WTC11 (cell line): ENCODE measurements around the gene PQBP1. TPM values are rescaled to one million over a fixed set of nuclear protein-coding genes. Genes with fewer than 3 reads are reported as not detected.

ENCODE experiments used
- ATAC-seq: fragments of 200-7000 bp; cut with Tn5 transposase; 2 replicates; pipeline ENCODE4 v1.10.0; 2021; ENCODE audit warnings: mild to moderate bottlenecking, moderate library complexity
- CTCF ChIA-PET: fragments of 300-600 bp; sonication (Branson Sonifier 250); formaldehyde crosslinking; loops from one replicate; lab custom pipeline; 2021; ENCODE audit warnings: antibody characterized with exemption; lab: Charles Lee
- POLR2A ChIA-PET: fragments of 350-600 bp; sonication (Branson Sonifier 250); formaldehyde crosslinking; loops from one replicate; lab custom pipeline; 2021; ENCODE audit warnings: antibody characterized with exemption; lab: Charles Lee
- DNase-seq: peaks from one replicate; pipeline ENCODE4 v3.0.0; 2021; ENCODE audit warnings: low spot score
- H3K27ac Mint-ChIP-seq: 2 replicates; pipeline ENCODE4 v1.8.0; 2021; ENCODE audit warnings: mixed read lengths
- H3K27me3 Mint-ChIP-seq: 2 replicates; pipeline ENCODE4 v1.8.0; 2021; ENCODE audit warnings: low read depth, mild to moderate bottlenecking, moderate library complexity, mixed read lengths
- H3K36me3 Mint-ChIP-seq: 2 replicates; pipeline ENCODE4 v1.8.0; 2021; ENCODE audit warnings: mixed read lengths
- H3K4me1 Mint-ChIP-seq: 2 replicates; pipeline ENCODE4 v1.8.0; 2022; ENCODE audit warnings: mixed read lengths
- H3K4me3 Mint-ChIP-seq: 2 replicates; pipeline ENCODE4 v1.8.0; 2021; ENCODE audit warnings: mild to moderate bottlenecking, moderate library complexity, mixed read lengths
- H3K9me3 Mint-ChIP-seq: 2 replicates; pipeline ENCODE4 v1.8.0; 2021; ENCODE audit warnings: mixed read lengths
- ATF6 ChIP-seq: sonication (generic); formaldehyde crosslinking; IDR thresholded peaks from 2 replicates; pipeline ENCODE4 v1.8.1; 2023; ENCODE audit warnings: mild to moderate bottlenecking, missing genetic modification reagents
- CREB1 ChIP-seq: sonication (generic); formaldehyde crosslinking; IDR thresholded peaks from 2 replicates; pipeline ENCODE4 v1.8.0; 2023; ENCODE audit warnings: mild to moderate bottlenecking, missing genetic modification reagents
- ELF4 ChIP-seq: sonication (generic); formaldehyde crosslinking; IDR thresholded peaks from 2 replicates; pipeline ENCODE4 v1.8.1; 2022; ENCODE audit warnings: low read depth, mild to moderate bottlenecking, moderate library complexity, missing genetic modification reagents
- GABPB1 ChIP-seq: sonication (generic); formaldehyde crosslinking; IDR thresholded peaks from 2 replicates; pipeline ENCODE4 v1.8.1; 2023; ENCODE audit warnings: mild to moderate bottlenecking, missing genetic modification reagents
- JUN ChIP-seq: sonication (generic); formaldehyde crosslinking; IDR thresholded peaks from 2 replicates; pipeline ENCODE4 v1.8.0; 2023; ENCODE audit warnings: mild to moderate bottlenecking, missing genetic modification reagents
- MXD4 ChIP-seq: fragments of 250-450 bp; sonication (Bioruptor Pico); IDR thresholded peaks from 2 replicates; pipeline ENCODE4 v1.8.0; 2021; ENCODE audit warnings: mild to moderate bottlenecking, moderate library complexity, borderline replicate concordance
- PREB ChIP-seq: sonication (generic); formaldehyde crosslinking; IDR thresholded peaks from 2 replicates; pipeline ENCODE4 v1.8.1; 2022; ENCODE audit warnings: mild to moderate bottlenecking, missing genetic modification reagents, moderate library complexity, borderline replicate concordance
- PRRX2 ChIP-seq: fragments of 250-450 bp; sonication (Bioruptor Pico); IDR thresholded peaks from 2 replicates; pipeline ENCODE4 v1.8.0; 2021; ENCODE audit warnings: mild to moderate bottlenecking
- RORB ChIP-seq: fragments of 250-450 bp; sonication (Bioruptor Pico); IDR thresholded peaks from 2 replicates; pipeline ENCODE4 v1.9.0; 2021; ENCODE audit warnings: mild to moderate bottlenecking
- SMAD4 ChIP-seq: sonication (generic); formaldehyde crosslinking; IDR thresholded peaks from 2 replicates; pipeline ENCODE4 v1.8.0; 2022; ENCODE audit warnings: mild to moderate bottlenecking, missing genetic modification reagents
- SOX15 ChIP-seq: fragments of 250-450 bp; sonication (Bioruptor Pico); IDR thresholded peaks from 2 replicates; pipeline ENCODE4 v1.9.0; 2021; ENCODE audit warnings: mild to moderate bottlenecking
- STAT6 ChIP-seq: sonication (generic); formaldehyde crosslinking; conservative IDR thresholded peaks from 2 replicates; pipeline ENCODE4 v1.8.1; 2023; ENCODE audit warnings: mild to moderate bottlenecking, low read depth, missing genetic modification reagents, moderate library complexity
- TP53 ChIP-seq: sonication (generic); formaldehyde crosslinking; IDR thresholded peaks from 2 replicates; pipeline ENCODE4 v1.8.1; 2023; ENCODE audit warnings: mild to moderate bottlenecking, missing genetic modification reagents
- USF2 ChIP-seq: sonication (generic); formaldehyde crosslinking; IDR thresholded peaks from 2 replicates; pipeline ENCODE4 v1.8.1; 2023; ENCODE audit warnings: mild to moderate bottlenecking, missing genetic modification reagents, moderate library complexity
- ZNF263 ChIP-seq: sonication (generic); formaldehyde crosslinking; IDR thresholded peaks from 2 replicates; pipeline ENCODE4 v1.8.1; 2022; ENCODE audit warnings: low read depth, mild to moderate bottlenecking, moderate library complexity, missing genetic modification reagents
- ZNF317 ChIP-seq: sonication (generic); formaldehyde crosslinking; IDR thresholded peaks from 2 replicates; pipeline ENCODE4 v1.8.1; 2023; ENCODE audit warnings: low read depth, mild to moderate bottlenecking, moderate library complexity, missing genetic modification reagents, borderline replicate concordance
- ZNF532 ChIP-seq: fragments of 250-450 bp; sonication (Bioruptor Pico); IDR thresholded peaks from 2 replicates; pipeline ENCODE4 v1.9.0; 2021; ENCODE audit warnings: mild to moderate bottlenecking, borderline replicate concordance
- ZNF671 ChIP-seq: fragments of 250-450 bp; sonication (Bioruptor Pico); IDR thresholded peaks from 2 replicates; pipeline ENCODE4 v1.8.0; 2021; ENCODE audit warnings: mild to moderate bottlenecking
- total RNA-seq: library from RNA; stranded (reverse); gene quantifications from 3 replicates; pipeline ENCODE4 v1.2.3, GENCODE V29; 2021
- TF ChIP-seq, protein P1 (sequence below): fragments of 250-450 bp; sonication (Bioruptor Pico); IDR thresholded peaks from 2 replicates; pipeline ENCODE4 v1.9.0; 2021; ENCODE audit warnings: moderate library complexity, mild to moderate bottlenecking, inconsistent platforms, borderline replicate concordance
- TF ChIP-seq, protein P2 (sequence below): fragments of 250-450 bp; sonication (Bioruptor Pico); IDR thresholded peaks from 2 replicates; pipeline ENCODE4 v1.9.0; 2021; ENCODE audit warnings: mild to moderate bottlenecking
- TF ChIP-seq, protein P3 (sequence below): sonication (generic); formaldehyde crosslinking; IDR thresholded peaks from 2 replicates; pipeline ENCODE4 v1.8.1; 2022; ENCODE audit warnings: low read depth, mild to moderate bottlenecking, moderate library complexity, missing genetic modification reagents, borderline replicate concordance

The PQBP1 gene
- total RNA-seq, 1 experiment from 2014 or later: 79.4 TPM

DNA sequence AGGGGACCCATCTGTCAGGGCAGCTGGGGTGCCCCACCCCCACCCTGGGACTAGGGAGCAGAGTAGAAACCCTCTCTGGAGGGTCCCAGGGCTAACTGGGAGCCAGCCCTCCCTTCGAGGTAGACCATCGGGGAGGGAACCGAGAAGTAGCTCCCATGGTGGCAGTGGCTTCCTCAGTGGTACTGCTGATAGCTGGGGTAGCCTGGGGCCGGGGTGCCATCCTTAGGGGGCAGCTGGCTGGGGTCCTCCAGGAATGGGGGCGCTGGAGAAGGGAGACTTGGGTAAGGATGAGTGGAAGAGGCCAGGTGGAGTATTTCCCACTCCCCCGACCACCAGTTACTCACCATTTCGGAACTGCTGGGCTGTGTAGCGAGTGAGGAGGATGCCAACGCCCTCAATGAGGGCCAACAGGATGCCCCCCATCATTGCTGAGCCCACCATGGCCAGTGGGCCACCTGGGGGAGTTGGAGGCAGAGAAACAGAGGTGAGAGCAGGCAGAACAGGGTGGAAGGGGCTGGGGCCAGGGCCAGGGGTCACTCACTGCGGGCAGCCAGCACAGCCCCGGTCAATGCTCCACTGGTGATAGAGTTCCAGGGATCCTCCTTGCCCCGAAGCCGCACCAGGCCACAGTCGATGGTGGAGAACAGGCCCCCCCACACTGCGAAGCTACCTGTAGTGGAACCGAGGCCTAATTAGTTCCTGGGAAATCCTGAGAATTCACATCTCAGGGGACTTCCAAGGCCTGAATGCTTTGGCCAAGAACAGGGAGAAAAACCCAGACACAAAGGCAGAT, 4.0 kb upstream of the PQBP1 start:
- peaks cover 22% of the 10 kb centered on the region for H3K4me1 Mint-ChIP-seq
- DNase-seq: no peak
- ChIA-PET POLR2A (no interaction called here), CTCF (no interaction called here)
- no peak overlapping the region for H3K27ac Mint-ChIP-seq
- TF ChIP-seq SMAD4 (CRISPR knock-in tag): no peak
- TF ChIP-seq, protein P1, sequence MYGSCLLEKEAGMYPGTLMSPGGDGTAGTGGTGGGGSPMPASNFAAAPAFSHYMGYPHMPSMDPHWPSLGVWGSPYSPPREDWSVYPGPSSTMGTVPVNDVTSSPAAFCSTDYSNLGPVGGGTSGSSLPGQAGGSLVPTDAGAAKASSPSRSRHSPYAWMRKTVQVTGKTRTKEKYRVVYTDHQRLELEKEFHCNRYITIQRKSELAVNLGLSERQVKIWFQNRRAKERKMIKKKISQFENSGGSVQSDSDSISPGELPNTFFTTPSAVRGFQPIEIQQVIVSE (CRISPR knock-in tag): no peak
- no peak for TF ChIP-seq ZNF532 (CRISPR knock-in tag)
- no peak for TF ChIP-seq CREB1 (CRISPR knock-in tag)
- TF ChIP-seq STAT6: no peak
- no peak for TF ChIP-seq ZNF317 (CRISPR knock-in tag)
- no peak for TF ChIP-seq PRRX2 (CRISPR knock-in tag)
- no peak for TF ChIP-seq MXD4 (CRISPR knock-in tag)
- TF ChIP-seq ZNF671: no peak
- TF ChIP-seq TP53: no peak
- TF ChIP-seq JUN (CRISPR knock-in tag): no peak
- TF ChIP-seq SOX15: no peak
- no peak for TF ChIP-seq ELF4 (CRISPR knock-in tag)
- TF ChIP-seq GABPB1 (CRISPR knock-in tag): no peak
- TF ChIP-seq USF2 (CRISPR knock-in tag): no peak
- TF ChIP-seq, protein P2, sequence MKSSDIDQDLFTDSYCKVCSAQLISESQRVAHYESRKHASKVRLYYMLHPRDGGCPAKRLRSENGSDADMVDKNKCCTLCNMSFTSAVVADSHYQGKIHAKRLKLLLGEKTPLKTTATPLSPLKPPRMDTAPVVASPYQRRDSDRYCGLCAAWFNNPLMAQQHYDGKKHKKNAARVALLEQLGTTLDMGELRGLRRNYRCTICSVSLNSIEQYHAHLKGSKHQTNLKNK: no peak
- TF ChIP-seq ZNF263: no peak
- TF ChIP-seq, all 79 proteins: peak for 0
- Mint-ChIP-seq H3K4me3 (no peak overlapping the region), H3K9me3 (no peaks in the 10 kb centered on the region), H3K27me3 (peaks cover 4% of the 10 kb centered on the region; the same call in 1 of the 2 replicates), H3K36me3 (peaks cover 8% of the 10 kb centered on the region; the same call in 1 of the 2 replicates)
- no peak for ATAC-seq

DNA sequence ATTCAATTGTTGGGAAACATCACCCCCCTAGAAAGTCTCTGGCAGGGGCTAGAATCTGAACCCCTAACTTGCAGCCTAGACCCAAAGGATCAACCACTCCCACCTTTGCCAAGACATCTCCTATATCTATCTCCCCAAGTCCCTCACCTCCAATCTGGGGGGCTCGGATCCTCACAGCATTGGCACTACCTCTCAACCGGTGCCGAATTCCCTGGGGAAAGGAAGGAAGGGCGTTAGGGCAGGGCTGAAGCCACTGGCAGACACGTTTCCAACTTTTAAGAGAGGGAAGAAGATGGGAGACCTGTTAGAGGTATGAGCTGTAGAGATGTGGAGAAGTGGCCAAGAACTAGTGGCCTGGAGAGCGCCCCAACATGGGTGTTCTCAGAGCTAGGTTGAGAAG, 2.8 kb upstream of the PQBP1 start:
- H3K4me3 Mint-ChIP-seq: peak overlapping the region; percentile 39
- DNase-seq: no peak

More for the DNA sequence above, 2.8 kb upstream of the PQBP1 start:
- ATAC-seq: no peak
- H3K9me3 Mint-ChIP-seq: no peaks in the 10 kb centered on the region
- TF ChIP-seq RORB (CRISPR knock-in tag): no peak
- TF ChIP-seq, protein P3, sequence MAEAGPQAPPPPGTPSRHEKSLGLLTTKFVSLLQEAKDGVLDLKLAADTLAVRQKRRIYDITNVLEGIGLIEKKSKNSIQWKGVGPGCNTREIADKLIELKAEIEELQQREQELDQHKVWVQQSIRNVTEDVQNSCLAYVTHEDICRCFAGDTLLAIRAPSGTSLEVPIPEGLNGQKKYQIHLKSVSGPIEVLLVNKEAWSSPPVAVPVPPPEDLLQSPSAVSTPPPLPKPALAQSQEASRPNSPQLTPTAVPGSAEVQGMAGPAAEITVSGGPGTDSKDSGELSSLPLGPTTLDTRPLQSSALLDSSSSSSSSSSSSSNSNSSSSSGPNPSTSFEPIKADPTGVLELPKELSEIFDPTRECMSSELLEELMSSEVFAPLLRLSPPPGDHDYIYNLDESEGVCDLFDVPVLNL (CRISPR knock-in tag): no peak
- no peak for TF ChIP-seq PREB (CRISPR knock-in tag)
- TF ChIP-seq ATF6 (CRISPR knock-in tag): no peak
- TF ChIP-seq, all 79 proteins: peak for 0
- peaks cover 4% of the 10 kb centered on the region; the same call in 1 of the 2 replicates for H3K27me3 Mint-ChIP-seq
- POLR2A ChIA-PET: no interaction called here
- peaks cover 10% of the 10 kb centered on the region; the same call in 1 of the 2 replicates for H3K36me3 Mint-ChIP-seq
- no peak overlapping the region for H3K27ac Mint-ChIP-seq
- peaks cover 18% of the 10 kb centered on the region for H3K4me1 Mint-ChIP-seq
- CTCF ChIA-PET: no interaction called here
